Adrenal gland (tissue), 12 donors: Measurements from ENCODE around the gene ZNF74. TPM values are rescaled to one million over a fixed set of nuclear protein-coding genes. Genes with fewer than 3 reads are reported as not detected.

Experiments used
- DNase-seq, 7 donors: peaks; one replicate each; pipeline ENCODE4 v3.0.0-alpha.2; 2019 to 2020
- H3K27ac ChIP-seq, 5 donors: fragments of 200-600 bp; sonication (generic) in 4 of 5; 1 replicate in 3 of 5; 2 replicates in 2 of 5; pipeline versions ENCODE4 v1.5.1 to v1.8.0; 2016 to 2020; ENCODE audit warnings: mild to moderate bottlenecking in 1 of 5
- H3K27me3 ChIP-seq: fragments of 200-600 bp; 2 replicates; pipeline ENCODE4 v1.8.0; 2021
- H3K36me3 ChIP-seq, 2 donors: fragments of 200-600 bp; replicated peaks in 1 of 2; 1 replicate in 1 of 2; 2 replicates in 1 of 2; pipeline versions ENCODE4 v1.5.1 to v1.8.0; 2018 to 2022
- H3K4me1 ChIP-seq, 2 donors: fragments of 200-600 bp; replicated peaks in 1 of 2; 1 replicate in 1 of 2; 2 replicates in 1 of 2; pipeline versions ENCODE4 v1.5.1 to v1.8.0; 2018 to 2021
- H3K4me3 ChIP-seq, 4 donors: fragments of 200-600 bp; sonication (generic) in 3 of 4; one replicate each; pipeline ENCODE4 v1.5.1; 2016 to 2018
- H3K9me3 ChIP-seq, 3 donors: fragments of 200-600 bp; sonication (generic) in 1 of 3; replicated peaks in 1 of 3; 1 replicate in 2 of 3; 2 replicates in 1 of 3; pipeline versions ENCODE4 v1.5.1 to v1.8.0; 2016 to 2021
- CTCF ChIP-seq, 6 experiments: fragments of 450-650 bp in 4 of 6; fragments of 200-600 bp in 2 of 6; sonication (generic) in 1 of 6; IDR thresholded peaks; 1 replicate in 5 of 6; 2 replicates in 1 of 6; pipeline versions ENCODE4 v1.5.1 to v1.8.0; 2016 to 2021; ENCODE audit warnings: antibody characterized with exemption in 6 of 6, mild to moderate bottlenecking in 2 of 6, moderate library complexity in 1 of 6
- POLR2A ChIP-seq, 2 donors: fragments of 450-650 bp; IDR thresholded peaks; one replicate each; pipeline ENCODE4 v1.6.1; 2017; ENCODE audit warnings: antibody characterized with exemption in 2 of 2, mild to moderate bottlenecking in 2 of 2, moderate library complexity in 1 of 2
- WGBS, 4 donors: extraction: QIAGEN DNeasy Blood & Tissue Kit in 2 of 4; methylation state at CpG; one replicate each; pipeline versions ENCODE4 v1.1.5 to v1.1.7; 2013 to 2017; 5-methylcytosine and 5-hydroxymethylcytosine counted together
- intact Hi-C, 2 donors: fragments of 100-400 bp; cut with DNase I; formaldehyde crosslinking; loops; one replicate each; pipeline versions ENCODE4 v1.14.1 to v1.15.0; 2022 to 2023
- polyA plus RNA-seq, 3 donors: library from polyadenylated mRNA; stranded (reverse); fragments of 200-250 nt in 2 of 3; fragments of 350-450 nt in 1 of 3; fragmentation: Illumina TruSeq in 1 of 3; extraction: RNeasy Lipid Tissue Mini Kit (QIAGEN cat#74804) in 1 of 3; gene quantifications; one replicate each; pipeline ENCODE4 v1.2.3, GENCODE V29; 2013 to 2014
- total RNA-seq, 9 donors: library from RNA; depleted of rRNA in 4 of 9; stranded (reverse); fragments of >200 nt in 4 of 9; fragments of 120-200 nt in 1 of 9; fragmentation: NEBNext Ultra II Directional in 1 of 9; extraction: Animal tissue kit (Norgen Biotek cat#: 25700) in 1 of 9; gene quantifications; one replicate each; pipeline versions ENCODE4 v1.1.0 to v1.2.4, GENCODE V29; 2013 to 2023
- donor health status: healthy with polysubstance abuse.
- donor health status: Bipolar disorder and iron deficiency.
- donor health status: DM: yes; HTN: yes; CAD: no.
- donor health status: DM: no; HTN: no; CAD: no.
- donor health status: DM: no; HTN: no; CAD: no.
- donor health status: DM: yes; HTN: yes; CAD: no.

ZNF74 gene
- total and polyA plus RNA-seq, 12 donors: 4.4 to 28.9 (median 9.5) TPM

DNA sequence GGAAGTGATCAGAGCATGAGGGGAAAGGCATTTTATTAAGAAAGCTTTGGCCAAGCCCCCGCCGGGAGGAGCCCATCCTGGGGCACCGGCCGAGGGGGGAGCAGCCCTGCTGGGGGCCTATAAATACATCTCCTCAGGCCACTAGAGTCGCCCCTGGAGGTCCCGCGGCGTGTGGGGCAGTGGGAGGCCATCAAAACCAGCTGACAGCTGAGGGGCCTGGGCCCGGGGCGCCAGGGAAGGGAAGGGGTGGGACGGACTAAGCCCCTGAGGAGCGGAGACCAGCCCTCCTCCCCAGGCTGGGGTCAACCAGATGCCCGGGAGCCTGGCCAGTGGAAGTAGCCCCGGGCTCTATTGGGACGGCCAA is 30.6 kb downstream of the ZNF74 start:
- H3K4me1 ChIP-seq: peaks cover 0 to 19% of the 10 kb centered on the region in 2 donors
- TF ChIP-seq POLR2A (IDR thresholded peaks at IDR 0.05) (no peak), CTCF (IDR thresholded peaks at IDR 0.05) (no peak)
- peak overlapping the region in 1 of 5 donors; percentile 38 for H3K27ac ChIP-seq
- intact Hi-C loops: loop anchor here in 1 of 2 donors (10.0 kb wide), 1 partner anchor 140 kb away; no protein-coding TSS in a partner anchor
- no peak for DNase-seq
- no peak overlapping the region for H3K4me3 ChIP-seq
- WGBS, 4 donors: 63 to 89% (median 79%) methylated on average over 13 to 15 of the region's 15 CpGs
- H3K27me3 ChIP-seq: peaks cover 8% of the 10 kb centered on the region
- no peaks in the 10 kb centered on the region for H3K36me3 ChIP-seq
- H3K9me3 ChIP-seq: no peaks in the 10 kb centered on the region

DNA sequence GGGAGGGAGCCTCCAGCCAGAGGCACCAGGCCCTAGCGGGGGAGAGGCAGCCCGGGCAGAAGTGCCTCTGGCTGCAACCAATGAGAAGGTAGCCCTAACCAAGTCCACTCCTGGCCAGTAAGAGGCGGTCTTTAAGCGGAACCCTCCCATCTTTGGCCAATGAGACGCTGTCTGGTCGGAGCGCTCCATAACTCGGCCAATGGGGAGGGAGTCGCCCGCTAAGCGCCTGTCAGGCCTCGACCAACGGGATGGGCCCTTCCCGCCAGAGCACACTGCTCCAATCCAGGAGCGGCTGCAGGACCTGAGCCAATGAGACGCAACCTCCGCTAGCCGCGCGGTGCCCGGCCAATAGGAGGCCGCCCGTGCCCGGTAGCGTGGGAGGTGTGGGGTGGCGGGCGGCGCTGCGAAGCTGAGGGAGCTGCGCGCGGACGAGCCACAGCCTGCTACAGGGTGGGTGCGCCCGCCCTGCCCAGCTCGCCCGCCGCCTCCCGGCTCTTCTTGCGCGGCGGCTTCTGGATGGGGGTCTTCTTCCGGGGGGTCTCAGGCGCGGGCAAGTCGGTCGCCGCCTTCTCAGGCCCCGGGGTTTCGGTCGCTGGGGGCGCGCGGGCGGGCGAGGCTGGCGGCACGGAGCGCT is 31.1 kb downstream of the ZNF74 start:
- Histone ChIP-seq H3K4me1 (peaks cover 0 to 24% of the 10 kb centered on the region in 2 donors), H3K36me3 (no peaks in the 10 kb centered on the region), H3K27me3 (peaks cover 13% of the 10 kb centered on the region), H3K9me3 (no peaks in the 10 kb centered on the region), H3K27ac (peak overlapping the region in 1 of 5 donors; percentile 38), H3K4me3 (peak overlapping the region in 1 of 4 donors; percentile 32)
- DNase-seq: peak in 4 of 7 donors; percentile 42 to 65 (median 55)
- TF ChIP-seq POLR2A (IDR thresholded peaks at IDR 0.05): no peak
- no peak for TF ChIP-seq CTCF (IDR thresholded peaks at IDR 0.05)
- intact Hi-C loops: loop anchor here in 1 of 2 donors (10.0 kb wide), 1 partner anchor 140 kb away; no protein-coding TSS in a partner anchor
- WGBS, 4 donors: 39 to 48% (median 42%) methylated on average over 15 to 59 of the region's 59 CpGs; no CpG with 5 or more reads in 1 of the 4 donors

GRCh38 chr22:20425566-20426258 is 31.8 kb downstream of the ZNF74 start:
- Histone ChIP-seq H3K4me1 (peaks cover 4 to 29% of the 10 kb centered on the region in 2 donors), H3K36me3 (no peaks in the 10 kb centered on the region), H3K27me3 (peaks cover 18% of the 10 kb centered on the region), H3K27ac (no peak overlapping the region), H3K9me3 (no peaks in the 10 kb centered on the region), H3K4me3 (peak overlapping the region in 1 of 4 donors; percentile 32)
- WGBS, 4 donors: 18 to 84% (median 22%) methylated on average over 5 to 96 of the region's 96 CpGs
- DNase-seq: no peak
- intact Hi-C loops: loop anchor here in 1 of 2 donors (10.0 kb wide), 1 partner anchor 139 kb away; no protein-coding TSS in a partner anchor
- TF ChIP-seq CTCF (IDR thresholded peaks at IDR 0.05) (no peak), POLR2A (IDR thresholded peaks at IDR 0.05) (no peak)

GRCh38 chr22:20426259-20426615 is 32.3 kb downstream of the ZNF74 start:
- H3K27ac ChIP-seq: no peak overlapping the region
- DNase-seq: no peak
- H3K9me3 ChIP-seq: no peaks in the 10 kb centered on the region
- WGBS, 4 donors: 60 to 72% (median 62%) methylated on average over 6 to 12 of the region's 12 CpGs
- no peak for TF ChIP-seq CTCF (IDR thresholded peaks at IDR 0.05)
- no peak for TF ChIP-seq POLR2A (IDR thresholded peaks at IDR 0.05)
- peaks cover 19% of the 10 kb centered on the region for H3K27me3 ChIP-seq
- H3K4me1 ChIP-seq: peaks cover 9 to 34% of the 10 kb centered on the region in 2 donors
- intact Hi-C loops: loop anchor here in 1 of 2 donors (10.0 kb wide), 1 partner anchor 139 kb away; no protein-coding TSS in a partner anchor
- no peaks in the 10 kb centered on the region for H3K36me3 ChIP-seq
- H3K4me3 ChIP-seq: no peak overlapping the region
